GM18508 (cell line): Measurements from ENCODE around the gene HCFC1.

ENCODE experiments used
- ATAC-seq: cut with Tn5 transposase; IDR thresholded peaks from one replicate; pipeline ENCODE4 v1.9.1; 2021; ENCODE audit warnings: moderate number of reproducible peaks; ENCODE audit not compliant: insufficient read depth, unreplicated experiment

Gene HCFC1

DNA sequence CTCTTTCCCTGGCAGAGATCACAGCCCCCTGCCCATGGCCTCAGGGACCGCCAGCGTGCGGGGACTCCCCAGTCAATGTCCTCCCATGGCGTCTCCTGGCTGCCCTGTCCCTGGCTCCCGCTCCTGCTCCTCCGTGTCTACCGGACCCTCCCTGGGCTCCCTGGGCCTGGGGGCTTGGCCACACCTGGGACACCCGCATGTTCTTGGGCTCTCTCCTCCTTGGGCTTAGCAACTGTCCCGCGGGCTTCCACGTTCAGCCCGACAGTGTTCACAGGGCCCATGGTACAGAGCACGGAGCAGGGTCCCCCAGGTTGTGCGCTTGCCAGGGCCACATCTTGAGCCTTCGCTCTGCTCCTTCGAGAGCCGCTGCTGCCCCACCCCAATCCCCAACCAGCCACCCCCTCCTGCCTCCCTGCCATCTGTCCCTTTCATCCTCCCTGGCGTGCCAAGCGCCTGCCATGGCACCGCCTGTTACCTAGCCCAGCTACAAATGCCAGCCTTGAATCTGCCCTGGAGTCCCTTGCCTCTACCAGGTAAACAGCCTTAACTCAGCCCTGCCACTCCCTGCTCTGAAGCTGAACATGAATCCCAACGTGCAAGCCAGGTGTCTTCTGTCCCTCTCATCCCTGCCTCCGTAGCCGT, 63.3 kb downstream of the HCFC1 start:
- no peak for ATAC-seq

- no peak for ATAC-seq
These were observed 64.2 kb downstream of the HCFC1 start for GRCh38 chrX:153907456-153907855.

- ATAC-seq = no peak
These were observed 65.3 kb downstream of the HCFC1 start for GRCh38 chrX:153906126-153906917.

DNA sequence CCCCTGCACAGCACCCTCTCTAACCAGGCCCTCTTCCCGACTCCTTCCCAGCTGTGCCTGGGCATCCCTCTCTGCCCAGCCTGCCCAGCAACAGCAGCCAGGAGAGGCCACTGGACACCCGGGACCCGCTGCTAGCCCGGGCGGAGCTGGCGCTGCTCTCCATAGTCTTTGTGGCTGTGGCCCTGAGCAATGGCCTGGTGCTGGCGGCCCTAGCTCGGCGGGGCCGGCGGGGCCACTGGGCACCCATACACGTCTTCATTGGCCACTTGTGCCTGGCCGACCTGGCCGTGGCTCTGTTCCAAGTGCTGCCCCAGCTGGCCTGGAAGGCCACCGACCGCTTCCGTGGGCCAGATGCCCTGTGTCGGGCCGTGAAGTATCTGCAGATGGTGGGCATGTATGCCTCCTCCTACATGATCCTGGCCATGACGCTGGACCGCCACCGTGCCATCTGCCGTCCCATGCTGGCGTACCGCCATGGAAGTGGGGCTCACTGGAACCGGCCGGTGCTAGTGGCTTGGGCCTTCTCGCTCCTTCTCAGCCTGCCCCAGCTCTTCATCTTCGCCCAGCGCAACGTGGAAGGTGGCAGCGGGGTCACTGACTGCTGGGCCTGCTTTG, 66.0 kb downstream of the HCFC1 start:
- no peak for ATAC-seq

- no peak for ATAC-seq
These were observed 67.3 kb downstream of the HCFC1 start, which contains the start of gene AVPR2 for GRCh38 chrX:153903991-153904957. Gene AVPR2, plus strand, starts transcription at chrX:153904673. Its CDS starts 473 bp downstream, at chrX:153905146.

GRCh38 chrX:153903238-153903980, 68.2 kb downstream of the HCFC1 start:
- no peak for ATAC-seq

DNA sequence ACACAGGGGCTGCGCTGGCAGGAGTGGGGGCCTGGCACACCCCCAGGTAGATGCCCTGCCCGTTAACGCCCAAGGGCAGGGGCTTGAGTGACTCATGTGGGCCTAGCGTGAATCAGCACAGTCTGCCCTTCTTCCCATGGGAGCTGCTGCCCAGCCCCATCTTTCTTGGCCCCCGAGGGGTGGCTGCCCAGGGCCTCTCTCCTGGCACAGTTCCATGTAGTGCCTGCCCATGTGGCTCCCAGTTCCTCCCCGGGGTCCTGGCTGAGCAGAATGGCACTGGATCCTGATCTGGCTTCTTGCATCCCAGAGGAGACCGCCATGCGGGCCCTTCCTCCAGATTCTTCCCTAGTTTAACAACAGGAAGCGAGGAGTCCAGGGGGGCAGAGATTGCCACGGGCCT, 69.2 kb downstream of the HCFC1 start:
- no peak for ATAC-seq

DNA sequence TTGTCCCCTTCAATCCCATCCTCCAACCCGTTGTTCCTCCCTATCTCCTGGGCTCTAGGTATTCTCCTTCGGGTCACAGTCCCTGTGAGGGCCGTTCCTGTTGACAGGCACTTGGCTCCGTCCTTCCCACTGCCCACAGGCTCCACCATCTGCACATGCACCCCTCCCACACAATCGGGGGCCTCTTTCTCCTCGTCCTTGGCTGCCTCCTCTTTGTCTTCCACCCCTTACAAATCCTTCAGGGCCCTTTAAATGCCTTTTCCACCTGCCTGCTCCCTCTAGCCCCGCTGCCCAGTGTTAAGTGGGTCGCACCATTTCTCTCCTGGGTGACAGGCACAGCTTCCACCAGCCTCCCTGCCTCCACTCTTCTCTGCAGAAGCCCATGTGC, 69.9 kb downstream of the HCFC1 start:
- no peak for ATAC-seq

GRCh38 chrX:153900831-153901752, 70.5 kb downstream of the HCFC1 start:
- peak; percentile 87 for ATAC-seq

DNA sequence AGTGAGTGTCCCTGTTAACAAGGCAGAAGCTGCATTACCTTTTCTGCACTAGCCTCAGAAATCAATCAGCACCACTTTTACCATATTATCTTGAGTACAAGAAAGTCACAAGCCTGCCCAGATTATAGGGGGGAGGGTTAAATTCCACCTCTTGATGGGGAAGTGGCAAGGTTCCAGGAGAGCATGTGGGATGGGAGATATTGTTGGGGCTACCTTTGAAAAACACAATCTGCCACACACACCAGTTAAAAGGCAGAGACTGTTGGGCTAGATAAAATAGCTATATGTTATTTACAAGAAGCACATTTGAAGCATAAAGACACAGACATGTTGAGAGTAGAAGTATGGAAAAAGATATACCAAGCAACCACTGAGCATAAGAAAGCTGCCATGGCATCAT, 73.7 kb downstream of the HCFC1 start:
- ATAC-seq = no peak
